Right renal cortex interstitium (tissue), 3 donors: ENCODE measurements around the gene RNF181. TPM values are rescaled to one million over a fixed set of nuclear protein-coding genes. Genes with fewer than 3 reads are reported as not detected.
"Not testable (repeated sequence)": the region's sequence is repeated elsewhere in the genome, so short reads cannot be mapped to it uniquely, and the experiment has no call there.

ENCODE experiments used
- DNase-seq, 3 donors: peaks; one replicate each; pipeline ENCODE4 v3.0.0-alpha.2; 2013; ENCODE audit warnings: low read depth in 3 of 3, low spot score in 2 of 3
- polyA plus RNA-seq, 3 donors: library from polyadenylated mRNA; unstranded; fragments of 120-200 nt; gene quantifications; one replicate each; pipeline ENCODE4 v1.2.1, GENCODE V29; 2013; ENCODE audit not compliant: insufficient read length in 3 of 3

The RNF181 gene
- 100 to 1,000 TPM; 144 to 158 (median 144) TPM for polyA plus RNA-seq

DNA sequence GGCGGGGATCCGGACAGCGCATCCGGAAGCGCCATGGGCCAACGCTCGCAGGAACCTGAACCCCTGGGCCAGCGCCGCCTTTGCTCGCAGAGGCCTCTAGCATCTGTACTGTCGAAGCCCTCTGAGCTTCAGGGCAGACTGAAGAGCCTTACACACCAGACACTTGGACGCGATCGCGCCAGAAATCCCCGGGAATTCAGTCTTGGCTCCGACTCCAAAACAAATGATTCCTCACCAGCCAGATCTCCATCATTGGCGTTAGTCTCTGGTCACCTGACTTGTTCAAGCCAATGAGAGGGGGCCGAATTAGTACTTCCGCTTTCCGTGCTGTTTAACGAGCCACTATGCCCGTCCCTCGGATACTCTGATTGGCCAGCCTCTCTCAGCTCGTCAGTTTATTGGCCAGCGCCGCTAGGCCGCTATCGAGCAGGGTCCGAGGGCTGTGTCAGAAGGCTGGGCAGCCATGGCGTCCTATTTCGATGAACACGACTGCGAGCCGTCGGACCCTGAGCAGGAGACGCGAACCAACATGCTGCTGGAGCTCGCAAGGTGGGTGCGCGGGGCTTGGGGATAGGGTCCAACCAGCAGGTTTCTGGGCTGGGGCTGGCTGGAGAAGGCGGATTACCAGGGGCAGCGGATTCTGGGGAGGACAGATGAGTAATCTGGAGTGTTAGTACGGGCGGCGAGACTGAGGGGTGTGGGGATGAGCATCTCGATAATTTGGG is at the start of gene RNF181:
TSS of gene RNF181 (plus strand) at position 445 of the 725 bp plus-strand sequence. CDS start at position 464, 19 bp downstream.
- peak; percentile 90 to 96 (median 93) for DNase-seq

DNA sequence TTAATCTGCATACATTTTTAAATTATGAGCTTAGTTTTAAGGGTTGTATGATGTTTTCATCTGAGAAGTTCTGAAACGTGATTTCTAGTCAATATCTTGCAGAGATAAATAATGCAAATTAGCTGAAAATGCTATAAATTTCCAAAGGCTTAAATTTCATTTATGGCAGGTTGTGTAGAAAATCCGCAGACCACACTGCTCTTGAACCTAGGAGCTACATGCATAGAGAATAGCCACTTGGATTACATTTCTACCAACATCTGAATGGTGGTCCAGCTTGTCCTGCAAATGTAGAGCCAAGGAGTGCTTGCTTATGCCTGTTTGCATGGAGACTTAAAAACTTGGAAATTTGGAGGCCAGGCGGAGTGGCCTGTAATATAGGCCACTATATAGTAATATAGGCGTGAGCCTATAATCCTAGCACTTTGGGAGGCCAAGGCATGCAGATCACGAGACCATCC is 49.7 kb upstream of the RNF181 start:
- DNase-seq, result no peak

GRCh38 chr2:85547089-85547858 is 48.3 kb upstream of the RNF181 start:
- no peak for DNase-seq

GRCh38 chr2:85547859-85548607 is 47.5 kb upstream of the RNF181 start:
- no peak for DNase-seq

- DNase-seq, result no peak
These were observed 47.0 kb upstream of the RNF181 start for GRCh38 chr2:85548608-85548900.

DNA sequence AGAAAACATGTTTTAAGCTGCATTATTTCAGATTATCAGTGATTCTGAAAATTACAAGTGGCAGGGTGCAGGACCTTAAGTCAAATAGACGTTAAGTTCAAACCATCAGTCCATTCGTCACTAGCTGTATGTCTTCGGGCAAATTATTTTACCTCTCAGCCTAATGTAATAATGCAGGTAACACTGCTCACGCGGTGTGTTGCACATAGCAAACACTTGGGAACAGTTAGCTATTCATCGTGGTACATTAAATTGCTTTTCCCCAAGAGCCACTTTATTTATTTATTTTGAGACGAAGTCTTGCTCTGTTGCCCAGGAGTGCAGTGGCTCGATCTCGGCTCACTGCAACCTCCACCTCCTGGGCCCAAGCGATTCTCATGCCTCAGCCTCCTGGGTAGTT is 46.5 kb upstream of the RNF181 start:
- no peak for DNase-seq

DNA sequence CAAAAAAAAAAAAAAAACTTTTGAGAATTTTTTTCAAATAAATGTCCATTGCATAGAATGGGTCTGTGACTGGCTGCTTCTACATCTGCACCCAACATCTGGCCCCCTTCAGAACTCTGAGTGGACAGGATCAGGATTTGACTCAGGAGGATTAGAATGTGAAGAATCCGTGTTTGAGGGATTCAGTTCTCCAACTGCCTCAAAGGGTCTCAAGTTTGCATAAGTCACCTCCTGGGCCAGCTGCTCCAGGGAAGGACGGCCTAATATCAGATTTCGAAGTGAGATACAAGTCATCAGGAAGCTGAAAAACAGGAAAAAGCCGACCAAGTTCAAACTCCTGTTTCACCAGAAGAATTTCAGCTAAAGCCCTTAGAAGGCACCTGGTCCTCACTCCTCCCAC is 45.7 kb upstream of the RNF181 start:
- DNase-seq, result no peak

- no peak for DNase-seq
These were observed 45.1 kb upstream of the RNF181 start for GRCh38 chr2:85550486-85550885.

- DNase-seq, result peak in 2 of 3 donors; percentile 71 to 77
These were observed 43.6 kb upstream of the RNF181 start for GRCh38 chr2:85551698-85552678.

DNA sequence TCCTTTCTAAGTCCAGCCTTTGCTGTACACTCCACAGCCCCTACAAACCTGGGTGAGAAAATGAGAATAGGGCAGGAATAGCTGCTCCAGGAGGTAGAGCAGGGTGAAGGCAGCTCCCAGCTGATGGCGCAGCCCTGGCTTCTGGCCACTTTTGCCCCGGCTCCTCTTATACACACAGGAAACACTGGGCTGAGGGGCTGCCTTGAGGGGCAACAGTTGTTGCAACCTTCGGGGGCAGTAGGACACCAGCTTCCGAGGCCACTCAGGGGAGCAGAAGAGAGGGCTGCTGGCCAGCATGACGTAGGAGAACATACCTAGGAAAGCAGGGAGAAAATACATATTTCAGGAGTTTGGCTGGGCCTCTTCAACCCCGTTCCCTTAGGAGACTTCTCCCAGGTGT is 42.4 kb upstream of the RNF181 start:
- DNase-seq, result no peak

- DNase-seq, result no peak
These were observed 40.4 kb upstream of the RNF181 start for GRCh38 chr2:85554980-85555612.

DNA sequence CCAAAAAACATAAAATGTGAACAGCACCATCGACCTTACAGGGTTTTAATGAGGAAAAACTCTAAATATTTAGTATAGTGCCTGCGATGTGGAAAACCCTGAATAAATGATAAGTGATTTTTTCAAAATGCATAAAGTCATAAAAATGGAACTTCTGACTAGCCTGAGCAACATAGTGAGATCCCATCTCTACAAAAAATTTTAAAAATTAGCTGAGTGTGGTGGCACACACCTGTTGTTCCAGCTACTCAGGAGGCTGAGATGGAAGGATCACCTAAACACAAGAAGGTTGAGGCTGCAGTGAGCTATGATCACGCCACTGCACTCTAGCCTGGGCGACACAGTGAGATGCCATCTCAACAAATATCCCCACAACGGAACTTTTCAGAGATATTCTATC is 38.4 kb upstream of the RNF181 start:
- DNase-seq, result no peak

GRCh38 chr2:85558160-85558559 is 37.4 kb upstream of the RNF181 start:
- no peak for DNase-seq

DNA sequence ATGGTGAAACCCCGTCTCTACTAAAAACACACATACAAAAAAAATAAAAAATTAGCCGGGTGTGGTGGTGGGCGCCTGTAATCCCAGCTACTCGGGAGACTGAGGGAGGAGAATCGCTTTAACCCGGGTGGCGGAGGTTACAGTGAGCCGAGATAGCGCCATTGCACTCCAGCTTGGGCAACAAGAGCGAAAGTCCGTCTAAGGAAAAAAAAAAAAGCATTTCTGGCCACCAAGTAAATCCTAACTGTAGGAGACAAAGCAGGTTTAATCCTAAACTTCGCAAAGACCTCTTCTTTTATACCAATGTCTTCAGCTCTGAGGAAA is 35.2 kb upstream of the RNF181 start:
- DNase-seq, result not testable (repeated sequence)

GRCh38 chr2:85560812-85561279 is 34.7 kb upstream of the RNF181 start:
- no peak for DNase-seq

GRCh38 chr2:85561280-85562212 is 34.0 kb upstream of the RNF181 start, which contains the start of gene GGCX:
GGCX (minus strand) TSS chr2:85561493; CDS start chr2:85561428, 65 bp downstream.
- DNase-seq, result peak; percentile 88 to 94 (median 91)

GRCh38 chr2:85564144-85564563 is 31.4 kb upstream of the RNF181 start:
- no peak for DNase-seq

DNA sequence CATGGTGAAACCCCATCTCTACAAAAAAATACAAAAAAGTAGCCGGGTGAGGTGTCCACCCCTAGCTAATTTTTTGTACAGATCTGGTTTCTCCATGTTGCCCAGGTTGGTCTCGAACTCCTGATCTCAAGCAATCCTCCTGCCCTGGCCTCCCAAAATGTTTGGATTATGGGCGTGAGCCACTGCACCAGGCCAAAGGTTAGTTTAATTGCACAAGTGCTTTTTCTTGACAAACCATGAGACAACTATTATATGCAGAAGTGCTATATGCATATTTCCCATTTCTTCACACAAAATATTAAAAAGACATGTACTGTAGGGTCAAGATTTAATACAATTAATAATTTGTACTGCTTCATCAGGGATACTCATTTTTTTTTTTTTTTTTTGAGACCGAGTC is 29.3 kb upstream of the RNF181 start:
- DNase-seq, result no peak
